ENCODE data around the gene TTLL8.

The TTLL8 gene

GRCh38 chr22:50016308-50016987 is 41.6 kb downstream of the TTLL8 start:
- no peak for DNase-seq

GRCh38 chr22:50015451-50016307 is 42.4 kb downstream of the TTLL8 start:
- no peak for DNase-seq

GRCh38 chr22:50014655-50015401 is 43.3 kb downstream of the TTLL8 start:
- DNase-seq = no peak

- DNase-seq = no peak
Observed at GRCh38 chr22:50014053-50014501, 44.0 kb downstream of the TTLL8 start.

GRCh38 chr22:50012211-50013181 is 45.6 kb downstream of the TTLL8 start, which contains the start of gene IL17REL:
IL17REL (minus strand) TSS chr22:50012765; CDS start chr22:50012646, 119 bp downstream.
- DNase-seq = no peak

- peak; percentile 23 for DNase-seq
Observed at GRCh38 chr22:50011447-50012210, 46.5 kb downstream of the TTLL8 start.

GRCh38 chr22:50010676-50011446 is 47.2 kb downstream of the TTLL8 start:
- no peak for DNase-seq

GRCh38 chr22:50009765-50010675 is 48.1 kb downstream of the TTLL8 start:
- no peak for DNase-seq

GRCh38 chr22:50009251-50009650 is 48.8 kb downstream of the TTLL8 start:
- no peak for DNase-seq

GRCh38 chr22:50008151-50009040 is 49.7 kb downstream of the TTLL8 start:
- peak; percentile 87 for DNase-seq

- no peak for DNase-seq
Observed at GRCh38 chr22:50007057-50007511, 51.0 kb downstream of the TTLL8 start.

GRCh38 chr22:50004918-50005317 is 53.2 kb downstream of the TTLL8 start:
- no peak for DNase-seq

- DNase-seq = no peak
Observed at GRCh38 chr22:50002791-50003190, 55.3 kb downstream of the TTLL8 start.

GRCh38 chr22:50001388-50002231 is 56.5 kb downstream of the TTLL8 start:
- peak; percentile 61 for DNase-seq

- no peak for DNase-seq
Observed at GRCh38 chr22:50000587-50001387, 57.3 kb downstream of the TTLL8 start.

- no peak for DNase-seq
Observed at GRCh38 chr22:49999946-50000586, 58.0 kb downstream of the TTLL8 start.
